Suppressor macrophage treated with lipopolysaccharide for 1 hour (primary cell): Measurements from ENCODE around the gene FIBP.

Source experiments
- DNase-seq, 3 donors: peaks; one replicate each; pipeline ENCODE4 v3.0.0-alpha.2; 2020 to 2022

Gene FIBP

GRCh38 chr11:65888163-65888814 lies at the start of gene FIBP:
TSS of gene FIBP (minus strand) at chr11:65888471. CDS start at chr11:65888418, 53 bp downstream.
- peak; percentile 96 to 99 (median 98) for DNase-seq

GRCh38 chr11:65937766-65938165 lies 49.5 kb upstream of the FIBP start:
- DNase-seq = no peak

GRCh38 chr11:65934014-65934413 lies 45.7 kb upstream of the FIBP start:
- DNase-seq = no peak

- peak in 1 of 3 donors; percentile 41 for DNase-seq
Observed at GRCh38 chr11:65932558-65932919, 44.3 kb upstream of the FIBP start.

GRCh38 chr11:65931773-65932557 lies 43.7 kb upstream of the FIBP start:
- DNase-seq = no peak

- DNase-seq = no peak
Observed at GRCh38 chr11:65928667-65929066, 40.4 kb upstream of the FIBP start.

- peak; percentile 86 to 91 (median 89) for DNase-seq
Observed at GRCh38 chr11:65927904-65928397, 39.7 kb upstream of the FIBP start.

- no peak for DNase-seq
Observed at GRCh38 chr11:65925397-65925796, 37.1 kb upstream of the FIBP start.

GRCh38 chr11:65922565-65922964 lies 34.3 kb upstream of the FIBP start:
- no peak for DNase-seq

- DNase-seq = no peak
Observed at GRCh38 chr11:65921876-65922275, 33.6 kb upstream of the FIBP start.

GRCh38 chr11:65921033-65921555 lies 32.8 kb upstream of the FIBP start:
- no peak for DNase-seq

GRCh38 chr11:65920372-65920802 lies 32.1 kb upstream of the FIBP start:
- DNase-seq = no peak

GRCh38 chr11:65919573-65920371 lies 31.5 kb upstream of the FIBP start:
- DNase-seq = peak; percentile 30 to 61 (median 41)

- DNase-seq = peak; percentile 99 to 100 (median 99)
Observed at GRCh38 chr11:65919141-65919572, 30.9 kb upstream of the FIBP start, which contains the start of gene DRAP1. TSS of gene DRAP1 (plus strand) at chr11:65919426. CDS start at chr11:65919502, 76 bp downstream.

- no peak for DNase-seq
Observed at GRCh38 chr11:65918211-65919140, 30.2 kb upstream of the FIBP start, which contains the start of gene C11orf68. TSS of gene C11orf68 (minus strand) at chr11:65919062. CDS start at chr11:65919031, 31 bp downstream.

GRCh38 chr11:65917434-65918210 lies 29.4 kb upstream of the FIBP start:
- DNase-seq = no peak

- no peak for DNase-seq
Observed at GRCh38 chr11:65917077-65917433, 28.8 kb upstream of the FIBP start.

- no peak for DNase-seq
Observed at GRCh38 chr11:65916391-65916790, 28.1 kb upstream of the FIBP start.

GRCh38 chr11:65915821-65916251 lies 27.6 kb upstream of the FIBP start:
- peak; percentile 85 for DNase-seq

GRCh38 chr11:65915101-65915820 lies 27.0 kb upstream of the FIBP start:
- DNase-seq = no peak
